Fibroblast of mammary gland (primary cell): Measurements from ENCODE around the gene AGPAT1.
A peak's percentile ranks its signal among the peaks of the same experiment; 100 is the strongest.
"Not testable (repeated sequence)": the region's sequence is repeated elsewhere in the genome, so short reads cannot be mapped to it uniquely, and the experiment has no call there.

Experiments used
- DNase-seq: peaks from one replicate; pipeline ENCODE4 v3.0.0-alpha.2; 2010; ENCODE audit warnings: low read depth
- H3K4me3 ChIP-seq: 2 replicates; pipeline ENCODE4 v1.5.1; 2011; ENCODE audit warnings: low read depth, mild to moderate bottlenecking, low read length, moderate library complexity; ENCODE audit not compliant: control insufficient read depth
- CTCF ChIP-seq: conservative IDR thresholded peaks from 2 replicates; pipeline ENCODE4 v1.5.1; 2011; ENCODE audit warnings: low read depth, low read length, inconsistent platforms; ENCODE audit not compliant: control insufficient read depth, insufficient read depth

Gene AGPAT1

GRCh38 chr6:32194825-32195651 is 19.2 kb upstream of the AGPAT1 start:
- peak; percentile 73 for DNase-seq
- TF ChIP-seq CTCF = peak; percentile 64
- H3K4me3 ChIP-seq = peak overlapping the region; percentile 51

GRCh38 chr6:32194388-32194787 is 18.5 kb upstream of the AGPAT1 start:
- no peak for TF ChIP-seq CTCF
- no peak for DNase-seq
- no peak overlapping the region for H3K4me3 ChIP-seq

- not testable (repeated sequence) for H3K4me3 ChIP-seq, DNase-seq
Observed at GRCh38 chr6:32193096-32193495, 17.2 kb upstream of the AGPAT1 start.

- H3K4me3 ChIP-seq = no peak within 1 kb of the TSS
- no peak for TF ChIP-seq CTCF
- DNase-seq = no peak
Observed at GRCh38 chr6:32192608-32193039, 16.7 kb upstream of the AGPAT1 start, which contains the start of gene GPSM3. Gene GPSM3 (minus strand): TSS chr6:32192643. CDS start chr6:32192513, 130 bp downstream.

- no peak for DNase-seq
- no peak for TF ChIP-seq CTCF
- H3K4me3 ChIP-seq = no peak overlapping the region
Observed at GRCh38 chr6:32191696-32192607, 16.1 kb upstream of the AGPAT1 start.

GRCh38 chr6:32190911-32191677 is 15.2 kb upstream of the AGPAT1 start:
- no peak for DNase-seq
- TF ChIP-seq CTCF = no peak
- H3K4me3 ChIP-seq = no peak overlapping the region
